NCI-H2107 (cell line): ENCODE results near the gene SEL1L2.

Source experiments
- DNase-seq: peaks from one replicate; lab custom pipeline; 2025; lab: John Stamatoyannopoulos, UW

The SEL1L2 gene

GRCh38 chr20:13863244-13863643, 127.2 kb downstream of the SEL1L2 start:
- DNase-seq = no peak

GRCh38 chr20:13862245-13862644, 128.2 kb downstream of the SEL1L2 start:
- no peak for DNase-seq

- no peak for DNase-seq
These were observed 131.5 kb downstream of the SEL1L2 start for GRCh38 chr20:13858871-13859270.

DNA sequence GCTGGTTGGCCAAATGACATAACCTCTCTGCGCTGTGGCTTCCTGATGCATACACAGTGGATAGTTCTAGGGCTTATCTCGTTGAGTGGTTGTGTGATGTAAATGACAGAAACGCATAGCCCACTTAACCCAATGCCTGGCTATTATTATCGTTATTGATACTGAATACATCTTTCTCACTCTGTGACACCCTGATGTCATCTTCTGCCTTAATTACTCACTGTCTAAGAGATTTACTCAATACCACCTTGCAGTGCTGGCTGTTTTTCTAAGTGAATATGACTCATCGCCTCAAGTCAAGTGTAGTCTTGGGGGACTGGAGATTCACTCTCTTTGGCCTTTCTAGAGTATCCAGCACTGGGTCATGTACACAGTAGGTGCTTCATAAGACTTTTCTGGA, 132.0 kb downstream of the SEL1L2 start:
- DNase-seq = no peak

- DNase-seq = no peak
These were observed 132.5 kb downstream of the SEL1L2 start for GRCh38 chr20:13857961-13858360.

GRCh38 chr20:13857304-13857703, 133.1 kb downstream of the SEL1L2 start:
- no peak for DNase-seq

- DNase-seq = no peak
These were observed 134.1 kb downstream of the SEL1L2 start for GRCh38 chr20:13856354-13856753.

DNA sequence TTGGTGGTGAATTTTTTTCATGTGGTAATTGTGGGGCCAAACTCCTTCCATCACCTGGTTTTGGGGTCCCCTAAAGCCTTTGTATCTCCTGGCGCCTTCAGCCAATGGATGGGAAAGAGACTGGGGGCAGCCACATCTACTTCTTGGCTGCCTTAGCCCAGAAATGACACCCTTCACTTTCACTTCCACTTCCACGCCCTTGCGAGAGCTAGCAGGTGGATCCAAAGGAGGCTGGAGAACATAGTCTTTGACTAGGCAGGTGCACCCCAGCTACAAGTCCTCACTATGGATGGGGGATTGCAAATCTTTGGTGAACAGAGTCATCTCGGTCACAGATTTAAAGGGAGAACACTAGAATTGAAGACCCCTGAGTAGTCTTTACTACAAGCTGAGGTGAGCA, 134.8 kb downstream of the SEL1L2 start:
- no peak for DNase-seq

GRCh38 chr20:13852306-13852705, 138.1 kb downstream of the SEL1L2 start:
- DNase-seq = no peak

- no peak for DNase-seq
These were observed 139.1 kb downstream of the SEL1L2 start for GRCh38 chr20:13851279-13851678.

DNA sequence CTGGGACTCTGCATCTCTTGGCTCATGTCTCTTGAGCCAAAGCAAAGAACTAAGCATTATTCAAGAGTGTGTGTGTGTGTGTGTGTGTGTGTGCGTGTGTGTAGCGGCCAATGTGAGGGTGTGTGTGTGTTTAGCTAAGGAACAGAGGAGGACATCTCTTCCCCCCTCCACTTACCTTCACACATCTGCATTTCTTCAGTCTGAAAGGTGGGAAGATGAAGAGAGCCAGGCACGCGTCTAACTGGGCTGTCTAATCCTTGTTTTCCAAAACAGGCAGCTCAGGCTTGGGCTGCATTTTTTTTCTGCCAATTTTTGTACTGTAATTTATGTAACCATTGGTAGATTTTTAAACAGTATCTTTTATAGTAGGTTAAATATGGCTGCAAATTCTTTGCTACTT, 146.1 kb downstream of the SEL1L2 start:
- DNase-seq = no peak

GRCh38 chr20:13841206-13841605, 149.2 kb downstream of the SEL1L2 start:
- DNase-seq = no peak

- DNase-seq = no peak
These were observed 150.3 kb downstream of the SEL1L2 start for GRCh38 chr20:13840093-13840465.

GRCh38 chr20:13839421-13840092, 150.9 kb downstream of the SEL1L2 start:
- DNase-seq = no peak

GRCh38 chr20:13838664-13839063, 151.8 kb downstream of the SEL1L2 start:
- DNase-seq = no peak

DNA sequence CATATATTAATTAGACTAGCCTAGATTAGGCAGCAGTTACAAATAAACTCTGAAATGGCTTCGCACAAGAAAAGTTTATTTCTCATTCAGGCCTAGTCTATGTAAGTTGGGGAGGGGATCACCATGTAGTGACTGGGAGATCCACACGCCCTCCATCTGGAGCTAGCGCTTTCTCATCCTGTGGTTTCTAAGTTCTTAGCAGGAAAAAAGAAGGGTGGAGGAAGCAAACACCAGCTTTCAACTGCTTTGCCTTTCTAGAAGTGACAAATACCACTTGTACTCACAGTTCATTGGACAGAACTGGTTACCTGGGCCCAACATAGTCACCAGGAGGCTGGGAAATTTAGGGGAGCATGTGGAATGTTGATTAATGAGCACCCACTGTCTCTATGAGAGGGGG, 158.9 kb downstream of the SEL1L2 start:
- DNase-seq = no peak

- no peak for DNase-seq
These were observed 164.9 kb downstream of the SEL1L2 start for GRCh38 chr20:13825465-13825864.

DNA sequence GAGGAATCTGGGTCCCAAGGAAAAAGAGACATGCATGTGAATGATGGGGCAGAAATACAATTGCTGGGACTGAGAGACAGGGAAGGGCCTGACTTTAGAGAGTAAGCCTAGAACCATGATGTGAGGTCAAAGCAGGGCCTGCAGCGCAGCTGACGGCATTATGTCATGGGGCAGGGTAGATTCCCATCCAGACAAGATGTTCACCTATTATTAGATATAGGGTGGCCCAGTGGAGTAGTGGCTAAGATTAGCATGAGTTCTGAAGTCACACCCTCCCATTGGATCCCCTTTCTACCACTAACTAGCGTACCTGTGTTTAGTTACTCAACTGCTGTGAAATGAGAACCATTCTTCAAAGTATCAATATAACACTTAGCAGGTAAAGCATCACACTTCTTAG, 166.0 kb downstream of the SEL1L2 start:
- DNase-seq = no peak

GRCh38 chr20:13822459-13822858, 168.0 kb downstream of the SEL1L2 start:
- no peak for DNase-seq

GRCh38 chr20:13821876-13822275, 168.5 kb downstream of the SEL1L2 start:
- DNase-seq = no peak

DNA sequence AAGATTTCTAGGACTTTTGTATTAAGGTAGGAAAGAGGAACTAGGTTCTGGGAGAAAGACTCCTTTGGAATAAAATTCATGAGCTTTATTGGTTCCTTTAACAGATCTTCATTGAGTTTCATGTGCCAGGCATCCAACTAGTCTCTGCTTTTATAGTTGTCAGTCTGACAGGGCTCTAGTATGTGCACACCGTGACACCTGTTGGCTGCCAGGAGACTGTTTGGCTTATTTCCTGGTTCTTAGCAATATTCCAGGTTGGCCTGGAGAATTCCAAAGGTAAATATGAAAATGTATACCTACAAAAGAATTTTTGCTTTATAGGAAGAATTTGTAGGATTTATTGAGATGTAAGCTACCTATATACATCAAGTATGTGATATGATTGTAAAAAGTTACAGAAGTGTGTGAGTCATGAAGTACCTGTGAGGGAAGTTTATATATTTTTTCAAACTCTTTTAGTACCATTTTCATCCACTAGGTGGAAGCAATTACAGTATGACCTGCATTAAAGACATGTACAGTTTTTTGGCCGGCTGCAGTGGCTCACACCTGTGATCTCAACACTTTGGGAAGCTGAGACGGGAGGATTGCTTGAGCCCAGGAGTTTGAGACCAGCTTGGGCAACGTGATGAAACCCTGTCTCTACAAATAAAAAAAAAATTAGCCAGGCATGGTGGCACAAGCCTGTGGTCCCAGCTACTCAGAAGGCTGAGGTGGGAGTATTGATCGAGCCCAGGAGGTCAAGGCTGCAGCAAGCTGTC, 170.3 kb downstream of the SEL1L2 start:
- no peak for DNase-seq

GRCh38 chr20:13817342-13817741, 173.1 kb downstream of the SEL1L2 start:
- no peak for DNase-seq

- no peak for DNase-seq
These were observed 173.7 kb downstream of the SEL1L2 start for GRCh38 chr20:13816757-13817156.

DNA sequence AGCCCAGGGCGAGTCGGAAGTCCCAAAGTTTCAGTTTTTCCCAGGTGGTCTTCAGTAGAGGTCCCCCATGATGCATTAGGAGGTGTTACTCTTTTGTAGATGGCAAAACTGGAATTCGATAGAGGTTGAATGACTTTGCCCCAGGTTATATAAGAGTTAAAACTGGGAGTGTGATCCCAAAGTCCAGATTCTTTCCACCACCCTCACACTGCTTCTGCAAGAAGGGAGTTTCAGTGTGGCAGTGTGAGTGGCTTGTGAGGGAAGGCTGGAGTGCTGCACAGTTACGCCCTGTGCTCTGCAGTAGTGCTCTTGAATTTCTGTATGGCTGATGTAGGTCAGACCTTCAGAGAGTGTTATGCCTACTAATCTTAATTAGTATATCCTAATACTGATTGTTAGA, 175.7 kb downstream of the SEL1L2 start:
- no peak for DNase-seq
